Right lobe of liver (tissue), 4 donors: ENCODE results near the gene LY86.

Experiments used
- CTCF ChIP-seq, 4 donors: fragments of 200-600 bp in 3 of 4; fragments of 450-650 bp in 1 of 4; IDR thresholded peaks; one replicate each; pipeline versions ENCODE4 v1.5.1 to v1.8.0; 2016 to 2022; ENCODE audit warnings: antibody characterized with exemption in 4 of 4, mild to moderate bottlenecking in 2 of 4
- POLR2A ChIP-seq: fragments of 450-650 bp; IDR thresholded peaks from one replicate; pipeline ENCODE4 v1.6.1; 2017; ENCODE audit warnings: antibody characterized with exemption, mild to moderate bottlenecking
- donor health status: DM: no; HTN: no; CAD: no.
- donor health status: DM: no; HTN: no; CAD: no.
- donor health status: DM: no; HTN: yes; CAD: no.

GRCh38 chr6:6599468-6599873 is 11.0 kb downstream of the LY86 start:
- no peak for TF ChIP-seq CTCF (IDR thresholded peaks at IDR 0.05)
- no peak for TF ChIP-seq POLR2A
